ENCODE data around the gene DIDO1.

DNA sequence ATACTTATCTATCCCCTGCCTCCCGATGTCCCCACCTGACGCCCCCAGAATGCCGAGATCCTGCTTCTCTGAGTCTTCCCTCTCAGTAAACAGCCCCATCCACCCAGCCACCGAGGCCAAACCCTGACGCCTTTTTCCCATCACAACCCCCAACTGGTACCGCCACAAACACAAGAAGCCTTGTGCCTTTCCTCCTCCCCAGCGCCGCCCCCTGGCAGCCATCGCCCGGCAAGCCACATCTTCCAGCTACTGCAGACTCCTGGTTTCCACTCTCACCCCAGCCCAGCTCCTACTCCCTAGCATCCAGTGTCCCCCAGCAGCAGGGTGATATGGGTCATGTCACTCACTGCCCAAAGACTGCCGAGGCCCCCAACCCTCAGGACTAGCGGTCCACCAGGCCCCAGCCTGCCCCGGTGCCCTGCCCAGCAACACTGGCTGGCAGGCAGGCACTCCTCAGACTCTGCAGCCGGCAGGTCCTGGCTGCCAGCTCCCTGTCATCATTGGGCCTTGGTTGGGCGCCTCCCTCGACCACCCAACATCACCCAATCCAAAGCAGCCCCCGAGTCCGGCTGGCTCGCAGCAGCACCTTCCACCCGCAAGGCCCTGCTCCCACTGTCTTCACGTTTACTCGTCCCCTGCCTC is 75.9 kb downstream of the DIDO1 start:
- no peak for TF ChIP-seq CTCF (IDR thresholded peaks at IDR 0.05)
- TF ChIP-seq POLR2AphosphoS5 (IDR thresholded peaks at IDR 0.05) = no peak
